PC-9 (cell line): Measurements from ENCODE around the gene NAB2. TPM values are rescaled to one million over a fixed set of nuclear protein-coding genes. Genes with fewer than 3 reads are reported as not detected.

Experiments
- BruUV-seq: library from RNA; stranded (reverse); fragments of 400-500 nt; replicated peaks from 2 replicates; lab custom pipeline; 2021; lab: Mats Ljungman, UMichigan
- CTCF ChIA-PET: fragments of 300-600 bp; sonication (Branson Sonifier 250); formaldehyde crosslinking; loops from one replicate; lab custom pipeline; 2022; ENCODE audit warnings: antibody characterized with exemption; lab: Charles Lee
- POLR2A ChIA-PET: fragments of 300-600 bp; sonication (Branson Sonifier 250); formaldehyde crosslinking; loops from one replicate; lab custom pipeline; 2022; ENCODE audit warnings: antibody characterized with exemption; ENCODE audit not compliant: unreplicated experiment; lab: Charles Lee
- DNase-seq, 2 experiments: peaks; one replicate each; pipeline versions ENCODE4 v3.0.0 to v3.0.0-alpha.2; 2015 to 2022; ENCODE audit warnings: mixed read lengths in 1 of 2
- H2AFZ ChIP-seq: fragments of 200-600 bp; sonication (generic); 2 replicates; pipeline ENCODE4 v1.8.1; 2017; ENCODE audit warnings: antibody characterized with exemption
- H3F3A ChIP-seq: fragments of 200-600 bp; sonication (generic); 2 replicates; pipeline ENCODE4 v1.8.1; 2017; ENCODE audit warnings: antibody characterized with exemption, mild to moderate bottlenecking, low read depth; ENCODE audit not compliant: insufficient read depth
- H3K27ac ChIP-seq: fragments of 200-600 bp; sonication (generic); 2 replicates; pipeline ENCODE4 v1.6.1; 2016; ENCODE audit warnings: mixed run types
- H3K27me3 ChIP-seq: fragments of 200-600 bp; sonication (generic); 2 replicates; pipeline ENCODE4 v1.6.1; 2016; ENCODE audit warnings: low read depth, mixed run types; ENCODE audit not compliant: insufficient read depth
- H3K36me3 ChIP-seq: fragments of 200-600 bp; sonication (generic); 2 replicates; pipeline ENCODE4 v1.6.1; 2016; ENCODE audit warnings: low read depth, mixed run types
- H3K4me1 ChIP-seq: fragments of 200-600 bp; sonication (generic); replicated peaks from 2 replicates; pipeline ENCODE4 v1.6.1; 2016; ENCODE audit warnings: mixed run types; ENCODE audit not compliant: insufficient read depth
- H3K4me2 ChIP-seq: fragments of 200-600 bp; sonication (generic); 2 replicates; pipeline ENCODE4 v1.6.1; 2017; ENCODE audit warnings: mixed run types
- H3K4me3 ChIP-seq: fragments of 200-600 bp; sonication (generic); 2 replicates; pipeline ENCODE4 v1.6.1; 2016; ENCODE audit warnings: mixed run types
- H3K79me2 ChIP-seq: fragments of 200-600 bp; sonication (generic); 2 replicates; pipeline ENCODE4 v1.6.1; 2017; ENCODE audit warnings: low read depth, mixed run types
- H3K9me2 ChIP-seq: fragments of 200-600 bp; sonication (generic); 2 replicates; pipeline ENCODE4 v1.8.1; 2017; ENCODE audit warnings: mild to moderate bottlenecking; ENCODE audit not compliant: insufficient read depth
- H3K9me3 ChIP-seq: fragments of 200-600 bp; sonication (generic); 2 replicates; pipeline ENCODE4 v1.8.1; 2016; ENCODE audit warnings: low read depth; ENCODE audit not compliant: insufficient read depth
- H4K20me1 ChIP-seq: fragments of 200-600 bp; sonication (generic); 2 replicates; pipeline ENCODE4 v1.8.1; 2017; ENCODE audit not compliant: insufficient read depth
- EZH2 ChIP-seq: fragments of 200-600 bp; sonication (generic); IDR thresholded peaks from 2 replicates; pipeline ENCODE4 v1.8.0; 2017; ENCODE audit warnings: antibody characterized with exemption, low read depth
- intact Hi-C: fragments of 100-400 bp; cut with micrococcal nuclease; formaldehyde crosslinking; loops from one replicate; pipeline ENCODE4 v1.10.0; 2022; ENCODE audit not compliant: unreplicated experiment
- total RNA-seq: library from RNA; stranded (reverse); gene quantifications from 2 replicates; pipeline ENCODE4 v1.2.3, GENCODE V29; 2021
- TF ChIP-seq, protein P1 (sequence below): fragments of 200-600 bp; sonication (generic); conservative IDR thresholded peaks from 2 replicates; pipeline ENCODE4 v1.6.1; 2017; ENCODE audit warnings: mixed run types, antibody characterized with exemption, mild to moderate bottlenecking, moderate library complexity

Gene NAB2
- total RNA-seq, 1 experiment from 2014 or later, result 13.8 TPM

DNA sequence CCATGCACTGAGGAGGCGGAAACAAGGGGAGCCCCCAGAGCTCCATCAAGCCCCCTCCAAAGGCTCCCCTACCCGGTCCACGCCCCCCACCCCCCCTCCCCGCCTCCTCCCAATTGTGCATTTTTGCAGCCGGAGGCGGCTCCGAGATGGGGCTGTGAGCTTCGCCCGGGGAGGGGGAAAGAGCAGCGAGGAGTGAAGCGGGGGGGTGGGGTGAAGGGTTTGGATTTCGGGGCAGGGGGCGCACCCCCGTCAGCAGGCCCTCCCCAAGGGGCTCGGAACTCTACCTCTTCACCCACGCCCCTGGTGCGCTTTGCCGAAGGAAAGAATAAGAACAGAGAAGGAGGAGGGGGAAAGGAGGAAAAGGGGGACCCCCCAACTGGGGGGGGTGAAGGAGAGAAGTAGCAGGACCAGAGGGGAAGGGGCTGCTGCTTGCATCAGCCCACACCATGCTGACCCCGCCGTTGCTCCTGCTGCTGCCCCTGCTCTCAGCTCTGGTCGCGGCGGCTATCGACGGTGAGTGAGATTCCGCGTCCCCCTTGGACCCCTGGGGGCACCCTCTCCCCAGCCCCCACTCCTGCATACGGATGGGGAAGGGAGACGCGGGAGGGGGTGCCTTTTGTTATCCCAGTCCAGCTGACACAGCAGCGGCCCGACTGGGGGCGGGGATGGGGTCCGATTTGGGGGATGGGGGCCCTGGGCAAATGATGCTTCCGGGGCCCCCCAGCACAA, 39.8 kb downstream of the NAB2 start:
- Histone ChIP-seq H3K4me2 (peak overlapping the region; percentile 87), H3F3A (peaks cover 15% of the 10 kb centered on the region), H3K36me3 (no peaks in the 10 kb centered on the region), H3K27me3 (no peaks in the 10 kb centered on the region), H3K4me1 (peaks cover 8% of the 10 kb centered on the region), H2AFZ (peak overlapping the region; percentile 52; the same call in 1 of the 2 replicates), H3K9me3 (no peaks in the 10 kb centered on the region), H3K9me2 (no peaks in the 10 kb centered on the region), H3K27ac (no peak overlapping the region), H3K79me2 (no peaks in the 10 kb centered on the region), H4K20me1 (no peaks in the 10 kb centered on the region), H3K4me3 (peak overlapping the region; percentile 97; the same call in 1 of the 2 replicates)
- ChIA-PET CTCF (interaction anchor here (0.6 to 2.4 kb wide), 12 partner anchors 16 to 148 kb away, joined by 3 to 40 read pairs (median 5); partner anchors contain the start of gene STAC3), POLR2A (interaction anchor here (0.6 to 1.8 kb wide), 10 partner anchors 17 to 939 kb away, joined by 3 to 19 read pairs (median 8); partner anchors contain the start of genes SMARCC2 and STAT6)
- TF ChIP-seq EZH2, result no peak
- TF ChIP-seq, protein P1, sequence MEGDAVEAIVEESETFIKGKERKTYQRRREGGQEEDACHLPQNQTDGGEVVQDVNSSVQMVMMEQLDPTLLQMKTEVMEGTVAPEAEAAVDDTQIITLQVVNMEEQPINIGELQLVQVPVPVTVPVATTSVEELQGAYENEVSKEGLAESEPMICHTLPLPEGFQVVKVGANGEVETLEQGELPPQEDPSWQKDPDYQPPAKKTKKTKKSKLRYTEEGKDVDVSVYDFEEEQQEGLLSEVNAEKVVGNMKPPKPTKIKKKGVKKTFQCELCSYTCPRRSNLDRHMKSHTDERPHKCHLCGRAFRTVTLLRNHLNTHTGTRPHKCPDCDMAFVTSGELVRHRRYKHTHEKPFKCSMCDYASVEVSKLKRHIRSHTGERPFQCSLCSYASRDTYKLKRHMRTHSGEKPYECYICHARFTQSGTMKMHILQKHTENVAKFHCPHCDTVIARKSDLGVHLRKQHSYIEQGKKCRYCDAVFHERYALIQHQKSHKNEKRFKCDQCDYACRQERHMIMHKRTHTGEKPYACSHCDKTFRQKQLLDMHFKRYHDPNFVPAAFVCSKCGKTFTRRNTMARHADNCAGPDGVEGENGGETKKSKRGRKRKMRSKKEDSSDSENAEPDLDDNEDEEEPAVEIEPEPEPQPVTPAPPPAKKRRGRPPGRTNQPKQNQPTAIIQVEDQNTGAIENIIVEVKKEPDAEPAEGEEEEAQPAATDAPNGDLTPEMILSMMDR, result no peak
- no peak for DNase-seq
- BruUV-seq, result no TSS peak
- intact Hi-C loops, result no loop called here

- DNase-seq, result no peak
- no peaks in the 10 kb centered on the region for H3K9me2 ChIP-seq
- H3K79me2 ChIP-seq, result no peaks in the 10 kb centered on the region
- H4K20me1 ChIP-seq, result no peaks in the 10 kb centered on the region
- POLR2A ChIA-PET, result interaction anchor here (0.6 to 0.7 kb wide), 2 partner anchors 37 to 111 kb away, joined by 3 to 4 read pairs; no protein-coding TSS in a partner anchor
- no TSS peak for BruUV-seq
- no peaks in the 10 kb centered on the region for H3K27me3 ChIP-seq
- no peaks in the 10 kb centered on the region for H3K9me3 ChIP-seq
- CTCF ChIA-PET, result interaction anchor here (0.6 to 1.0 kb wide), 4 partner anchors 17 to 52 kb away, joined by 3 to 10 read pairs (median 6); no protein-coding TSS in a partner anchor
- H3K4me3 ChIP-seq, result no peak overlapping the region; the same call in 1 of the 2 replicates
- H3F3A ChIP-seq, result peaks cover 15% of the 10 kb centered on the region
- H3K27ac ChIP-seq, result no peak overlapping the region
- no peak overlapping the region for H2AFZ ChIP-seq
- H3K4me1 ChIP-seq, result peaks cover 8% of the 10 kb centered on the region
- H3K36me3 ChIP-seq, result no peaks in the 10 kb centered on the region
- H3K4me2 ChIP-seq, result peak overlapping the region; percentile 87; the same call in 1 of the 2 replicates
- intact Hi-C loops, result no loop called here
- no peak for TF ChIP-seq EZH2
- TF ChIP-seq, protein P1, result no peak
Measured at GRCh38 chr12:57129321-57129842, 40.5 kb downstream of the NAB2 start.

DNA sequence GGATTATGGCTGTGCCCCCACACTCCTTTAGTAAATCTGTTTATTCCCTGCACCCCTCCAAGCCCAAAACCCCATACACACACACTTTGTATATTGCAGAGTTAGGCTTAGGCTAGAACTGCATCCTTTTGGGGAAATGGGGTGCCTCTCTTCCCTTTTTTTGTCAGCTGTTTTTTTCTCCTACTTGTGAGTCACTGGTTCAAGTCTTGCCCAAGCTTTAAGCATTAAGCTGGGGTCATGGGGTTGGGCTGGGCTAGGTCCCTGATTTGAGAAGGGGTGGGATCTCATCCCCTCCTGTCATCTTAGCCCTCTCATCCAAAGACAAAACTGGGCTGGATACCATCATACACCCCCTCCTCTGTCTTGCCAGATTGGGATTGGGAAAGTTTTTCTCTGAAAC, 41.0 kb downstream of the NAB2 start:
- H3K9me3 ChIP-seq, result no peaks in the 10 kb centered on the region
- DNase-seq, result no peak
- no peak overlapping the region for H3K27ac ChIP-seq
- H2AFZ ChIP-seq, result no peak overlapping the region
- intact Hi-C loops, result no loop called here
- no peaks in the 10 kb centered on the region for H3K9me2 ChIP-seq
- no peak for TF ChIP-seq EZH2
- TF ChIP-seq, protein P1, result no peak
- ChIA-PET CTCF (interaction anchor here (0.9 to 1.0 kb wide), 2 partner anchors 46 to 52 kb away, joined by 3 to 5 read pairs; no protein-coding TSS in a partner anchor), POLR2A (interaction anchor here (0.7 kb wide), 1 partner anchor 111 kb away, joined by 3 read pairs; no protein-coding TSS in a partner anchor)
- H3F3A ChIP-seq, result peaks cover 15% of the 10 kb centered on the region
- no peak overlapping the region for H3K4me3 ChIP-seq
- BruUV-seq, result no TSS peak
- peak overlapping the region; percentile 87; the same call in 1 of the 2 replicates for H3K4me2 ChIP-seq
- H3K36me3 ChIP-seq, result no peaks in the 10 kb centered on the region
- no peaks in the 10 kb centered on the region for H4K20me1 ChIP-seq
- no peaks in the 10 kb centered on the region for H3K79me2 ChIP-seq
- H3K4me1 ChIP-seq, result peaks cover 8% of the 10 kb centered on the region
- H3K27me3 ChIP-seq, result no peaks in the 10 kb centered on the region
